NCI-H82 (cell line): ENCODE data around the gene INKA2.

Source experiments
- DNase-seq: peaks from one replicate; lab custom pipeline; 2025; lab: John Stamatoyannopoulos, UW

Gene INKA2

GRCh38 chr1:111739194-111739924 lies at the start of gene INKA2:
INKA2 (minus strand) TSS chr1:111739395; CDS start chr1:111739242, 153 bp downstream.
- peak; percentile 92 for DNase-seq

DNA sequence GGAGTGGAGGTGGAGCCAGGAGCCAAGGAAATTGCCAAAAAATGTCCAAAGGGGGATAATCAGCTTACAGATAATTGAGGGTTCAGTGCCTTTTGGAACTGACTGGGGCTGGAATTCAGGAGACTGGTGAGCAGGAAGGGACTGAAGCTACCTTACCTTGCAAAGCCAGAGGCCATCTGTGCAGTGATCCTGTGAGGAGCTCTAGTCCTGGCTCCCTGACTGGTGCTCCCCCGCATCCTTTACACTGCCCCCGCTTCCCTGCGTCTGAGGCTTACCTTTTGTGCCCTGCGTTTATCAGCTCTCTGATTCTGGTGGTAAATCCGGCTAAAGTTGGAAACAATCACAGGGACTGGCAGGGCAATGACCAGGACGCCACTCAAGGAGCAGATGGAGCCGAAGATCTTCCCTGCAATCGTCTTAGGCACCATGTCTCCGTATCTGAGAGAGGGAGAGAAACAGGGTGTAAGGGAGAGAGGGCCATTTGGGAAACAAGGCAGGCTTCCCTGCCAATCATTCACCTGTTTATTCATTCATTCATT lies 47.5 kb upstream of the INKA2 start:
- peak; percentile 73 for DNase-seq

- DNase-seq: no peak
Measured at GRCh38 chr1:111784273-111784901, 45.2 kb upstream of the INKA2 start.

- DNase-seq: no peak
Measured at GRCh38 chr1:111779546-111779945, 40.4 kb upstream of the INKA2 start.

GRCh38 chr1:111778541-111779051 lies 39.4 kb upstream of the INKA2 start:
- no peak for DNase-seq

- DNase-seq: no peak
Measured at GRCh38 chr1:111778066-111778465, 38.9 kb upstream of the INKA2 start.

DNA sequence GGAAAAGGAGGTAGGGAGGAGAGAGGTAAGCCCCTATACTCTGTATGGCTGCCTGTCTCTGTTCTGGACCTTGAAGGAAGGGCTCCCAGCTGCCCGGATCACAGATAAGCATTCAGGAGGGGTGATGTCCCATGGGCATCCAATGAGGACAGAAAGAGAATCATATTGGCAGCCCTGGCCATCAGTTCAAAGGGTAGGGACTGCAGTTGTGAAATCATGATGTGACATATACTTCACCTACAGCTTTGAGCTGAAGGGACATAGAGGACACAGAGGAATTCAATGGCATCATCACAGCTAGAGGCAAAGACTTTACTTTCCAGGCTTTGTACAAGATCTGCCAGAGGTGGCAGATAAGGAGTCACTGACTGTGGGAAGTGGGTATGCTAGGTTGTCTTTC lies 38.1 kb upstream of the INKA2 start:
- DNase-seq: no peak

DNA sequence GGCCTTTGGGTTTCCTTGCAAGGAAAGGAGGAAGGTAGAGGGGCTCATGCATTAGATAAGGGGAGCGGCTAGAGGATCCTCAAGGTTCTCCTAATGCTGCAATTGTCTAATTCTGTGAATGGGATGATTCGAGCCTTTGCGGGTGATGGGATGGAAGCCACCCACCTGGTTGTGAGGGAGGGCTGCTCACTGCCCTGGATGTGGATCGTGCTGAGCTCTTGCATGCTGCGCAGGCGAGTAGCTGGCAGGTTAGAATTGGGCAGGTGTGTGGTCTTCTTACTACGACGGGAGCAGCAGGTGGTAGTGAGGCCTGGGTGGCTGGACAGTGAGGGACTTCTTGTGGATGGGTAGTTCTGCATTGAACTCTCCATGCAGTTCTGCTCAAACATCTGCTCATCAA lies 37.7 kb upstream of the INKA2 start:
- no peak for DNase-seq

- DNase-seq: no peak
Measured at GRCh38 chr1:111776391-111776790, 37.2 kb upstream of the INKA2 start.

- DNase-seq: no peak
Measured at GRCh38 chr1:111775966-111776365, 36.8 kb upstream of the INKA2 start.

- DNase-seq: no peak
Measured at GRCh38 chr1:111770916-111771315, 31.7 kb upstream of the INKA2 start.

- DNase-seq: peak; percentile 78
Measured at GRCh38 chr1:111769517-111770146, 30.4 kb upstream of the INKA2 start.

DNA sequence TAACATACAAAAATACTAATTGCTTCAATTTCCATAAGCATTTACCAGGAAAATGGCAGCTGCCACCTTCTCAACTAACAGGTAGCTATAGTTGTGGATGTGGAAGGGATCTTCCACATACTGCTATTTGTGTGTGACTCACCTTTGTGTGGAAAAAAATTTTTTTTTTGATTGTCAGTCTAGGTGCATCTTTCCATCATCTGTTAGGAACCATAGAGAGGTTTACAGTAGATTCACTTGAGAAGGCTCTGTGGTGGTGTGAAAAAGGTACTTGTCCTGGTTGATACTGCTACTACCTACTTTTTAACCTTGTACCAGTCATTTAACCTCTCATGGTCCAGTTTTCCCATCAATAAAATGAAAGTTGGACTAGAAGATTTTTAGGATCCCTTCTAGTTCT lies 29.4 kb upstream of the INKA2 start:
- no peak for DNase-seq

- no peak for DNase-seq
Measured at GRCh38 chr1:111768023-111768422, 28.8 kb upstream of the INKA2 start.

DNA sequence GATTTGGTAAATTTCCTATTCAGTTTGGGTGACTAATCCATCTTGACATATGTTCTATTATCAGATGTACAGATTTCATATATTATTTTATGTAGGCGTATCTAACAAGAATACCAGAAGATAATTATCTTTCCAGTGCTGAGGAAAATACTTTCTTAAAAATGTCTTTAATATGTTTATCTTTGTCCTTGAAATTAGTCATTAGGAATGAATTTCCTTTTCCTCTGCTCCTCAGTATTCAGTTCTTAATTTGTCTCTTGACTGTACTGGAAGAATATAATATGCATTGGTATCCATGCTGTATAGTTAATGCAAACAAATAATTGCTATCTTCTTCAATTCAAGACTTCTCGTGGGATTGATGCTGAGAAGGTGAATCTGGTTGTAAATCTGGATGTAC lies 23.1 kb upstream of the INKA2 start:
- DNase-seq: no peak

GRCh38 chr1:111761717-111762116 lies 22.5 kb upstream of the INKA2 start:
- no peak for DNase-seq

DNA sequence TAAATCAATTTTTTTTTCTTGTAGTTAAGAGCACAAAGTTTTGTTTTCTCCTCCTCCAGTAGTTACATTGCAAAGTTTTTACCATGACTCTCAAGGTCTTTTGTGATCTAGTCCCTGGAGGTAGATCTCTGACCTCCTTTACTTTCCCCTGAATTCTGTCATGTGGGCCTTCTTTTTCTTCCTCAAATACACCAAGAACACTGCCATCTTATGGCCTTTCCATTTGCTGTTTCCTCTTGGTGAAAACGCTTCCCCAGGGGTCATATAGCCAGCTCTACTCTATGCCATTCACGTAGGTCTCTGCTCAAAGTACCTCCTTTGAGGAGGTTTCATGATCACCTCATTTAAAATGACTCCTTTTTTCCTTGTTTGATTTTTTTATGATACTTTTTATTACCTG lies 19.2 kb upstream of the INKA2 start:
- peak; percentile 14 for DNase-seq

GRCh38 chr1:111756124-111756513 lies 16.9 kb upstream of the INKA2 start:
- DNase-seq: no peak

DNA sequence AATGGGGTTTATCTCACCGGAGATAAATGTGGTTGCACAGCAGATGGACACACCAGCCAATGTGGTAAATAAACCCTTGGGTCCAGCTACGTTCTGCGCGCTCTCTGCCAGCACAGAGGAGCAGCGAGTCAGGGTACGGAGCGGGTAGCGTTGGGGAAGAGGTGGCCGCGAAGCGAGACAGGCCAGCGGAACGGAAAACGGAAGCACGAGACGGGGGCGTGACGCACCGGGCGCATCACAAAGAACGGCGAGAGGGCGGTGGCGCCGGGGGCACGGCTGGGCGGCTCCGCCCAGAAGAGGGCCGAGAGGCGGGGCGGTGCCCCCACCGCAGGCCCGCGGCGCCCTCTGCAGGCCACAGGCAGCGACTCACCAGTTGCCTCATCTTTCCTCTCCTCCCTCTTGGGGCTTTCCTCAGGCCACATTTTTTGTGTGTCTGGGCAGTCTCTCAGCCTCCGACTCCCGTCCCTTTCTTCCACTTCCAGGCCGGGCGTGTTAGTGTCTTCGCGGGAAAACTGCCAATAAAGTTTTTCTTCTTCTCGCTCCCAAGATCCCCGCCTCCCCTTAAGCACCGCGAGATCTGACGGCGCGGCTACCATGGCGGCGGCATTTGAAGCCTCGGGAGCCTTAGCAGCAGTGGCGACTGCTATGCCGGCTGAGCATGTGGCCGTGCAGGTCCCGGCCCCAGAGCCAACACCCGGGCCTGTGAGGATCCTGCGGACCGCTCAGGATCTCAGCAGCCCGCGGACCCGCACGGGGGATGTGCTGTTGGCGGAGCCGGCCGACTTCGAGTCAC lies 16.3 kb upstream of the INKA2 start, which contains the start of gene DDX20:
Gene DDX20 (plus strand): TSS at position 571 of the 793 bp plus-strand sequence. CDS start 24 bp downstream, at position 595.
- DNase-seq: peak; percentile 99

DNA sequence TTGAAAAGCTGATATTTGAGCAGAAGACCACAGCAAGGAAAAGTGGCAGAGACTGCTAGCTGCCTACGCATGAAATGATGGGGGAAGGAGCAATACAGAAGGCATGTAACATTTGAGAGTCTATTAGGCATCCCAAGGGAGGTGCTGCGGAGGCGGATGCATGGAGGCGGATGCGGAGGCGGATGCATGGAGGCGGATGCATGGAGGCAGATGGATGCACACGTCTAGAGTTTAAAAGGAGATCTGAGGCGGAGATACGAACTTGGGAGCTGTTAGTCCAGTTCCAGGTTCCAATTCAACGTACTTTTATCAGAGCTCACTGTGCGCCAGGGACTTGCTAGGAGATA lies 15.8 kb upstream of the INKA2 start:
- peak; percentile 72 for DNase-seq

GRCh38 chr1:111751906-111752575 lies 12.8 kb upstream of the INKA2 start:
- no peak for DNase-seq
